NCI-H345 treated with DMSO at 0.1 percent for 48 hours (cell line): Measurements from ENCODE around the gene ABHD3.
"Not testable (repeated sequence)": the region's sequence is repeated elsewhere in the genome, so short reads cannot be mapped to it uniquely, and the experiment has no call there.

ENCODE experiments used
- DNase-seq: peaks from one replicate; lab custom pipeline; 2025; ENCODE audit not compliant: unreplicated experiment; lab: John Stamatoyannopoulos, UW

The ABHD3 gene

DNA sequence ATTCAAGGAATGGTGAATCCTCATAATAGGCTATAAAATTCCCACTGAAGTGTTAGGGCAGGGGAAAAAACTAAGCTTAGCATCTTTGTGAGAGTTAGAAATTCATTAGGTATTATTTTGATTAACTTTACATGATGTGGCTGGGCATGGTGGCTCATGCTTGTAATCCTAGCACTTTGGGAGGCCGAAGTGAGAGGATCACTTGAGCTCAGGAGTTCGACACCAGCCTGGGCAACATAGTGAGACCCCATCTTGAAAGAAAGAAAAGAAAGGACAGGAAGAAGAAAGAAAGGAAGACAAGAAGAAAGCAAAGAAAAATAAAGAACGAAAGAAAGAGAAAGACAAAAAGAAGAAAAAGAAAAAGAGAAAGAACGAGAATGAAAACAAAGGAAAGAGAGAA lies 52.5 kb downstream of the ABHD3 start:
- DNase-seq: no peak

DNA sequence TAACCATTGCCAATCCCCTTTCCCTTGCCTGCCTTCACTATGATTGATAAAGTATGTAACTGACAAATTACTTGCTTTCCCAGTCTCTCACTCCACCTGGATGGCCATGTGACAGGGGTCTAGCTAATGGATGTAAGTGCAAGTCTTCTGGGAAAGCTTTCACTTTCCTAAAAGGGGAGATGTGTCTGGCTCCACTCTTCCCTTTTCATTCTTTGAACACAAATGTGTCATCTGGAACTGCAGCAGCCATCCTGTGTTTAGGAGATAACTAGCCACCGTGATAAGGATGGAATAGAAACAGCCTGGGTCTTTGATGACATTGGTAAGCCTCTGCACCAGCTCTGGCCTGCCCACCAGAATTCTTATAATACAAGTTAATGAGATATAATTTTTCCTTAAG lies 54.3 kb downstream of the ABHD3 start:
- DNase-seq: no peak

DNA sequence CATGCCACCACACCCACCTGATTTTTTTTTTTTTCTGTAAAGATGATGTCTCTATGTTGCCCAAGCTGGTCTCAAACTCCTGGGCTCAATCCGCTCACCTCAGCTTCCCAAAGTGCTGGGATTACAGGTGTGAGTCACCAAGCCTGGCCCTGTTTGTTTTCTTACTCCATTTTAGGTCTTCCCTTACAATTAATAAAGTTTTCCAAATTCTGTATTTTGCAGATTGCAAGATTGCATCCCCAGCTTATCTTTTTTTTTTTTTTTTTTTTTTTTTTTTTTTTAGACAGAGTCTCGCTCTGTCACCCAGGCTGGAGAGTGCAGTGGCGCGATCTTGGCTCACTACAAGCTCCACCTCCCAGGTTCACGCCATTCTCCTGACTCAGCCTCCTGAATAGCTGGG lies 64.2 kb downstream of the ABHD3 start:
- DNase-seq: not testable (repeated sequence)

DNA sequence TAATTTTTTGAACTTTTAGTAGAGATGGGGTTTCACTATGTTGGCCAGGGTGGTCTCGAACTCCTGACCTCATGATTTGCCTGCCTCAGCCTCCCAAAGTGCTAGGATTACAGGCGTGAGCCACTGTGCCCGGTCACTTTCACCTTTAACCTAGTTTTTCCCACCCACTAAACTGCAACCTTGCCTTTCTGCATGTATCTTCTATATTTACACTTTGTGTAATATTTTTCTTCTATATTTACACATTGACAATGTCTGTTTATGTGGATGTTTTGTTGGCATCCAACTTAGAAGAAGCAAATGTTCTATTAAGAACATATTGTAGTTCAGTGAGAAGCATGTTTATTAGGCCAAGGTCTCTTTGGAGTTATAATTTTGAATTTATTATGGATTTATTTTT lies 65.8 kb downstream of the ABHD3 start:
- no peak for DNase-seq

DNA sequence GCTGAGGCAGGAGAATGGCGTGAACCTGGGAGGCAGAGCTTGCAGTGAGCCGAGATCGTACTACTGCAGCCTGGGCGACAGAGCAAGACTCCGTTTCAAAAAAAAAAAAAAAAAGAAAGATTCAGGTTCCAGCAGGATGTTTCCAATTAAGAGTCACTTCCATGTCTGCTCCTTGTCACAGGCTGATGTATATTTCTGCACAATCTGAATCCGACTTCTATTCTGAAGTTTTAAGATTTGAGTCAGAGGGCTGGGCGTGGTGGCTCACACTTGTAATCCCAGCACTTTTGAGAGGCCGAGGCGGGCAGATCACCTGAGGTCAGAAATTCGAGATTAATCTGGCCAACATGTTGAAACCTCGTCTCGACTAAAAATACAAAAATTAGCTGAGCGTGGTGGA lies 67.8 kb downstream of the ABHD3 start:
- no peak for DNase-seq

DNA sequence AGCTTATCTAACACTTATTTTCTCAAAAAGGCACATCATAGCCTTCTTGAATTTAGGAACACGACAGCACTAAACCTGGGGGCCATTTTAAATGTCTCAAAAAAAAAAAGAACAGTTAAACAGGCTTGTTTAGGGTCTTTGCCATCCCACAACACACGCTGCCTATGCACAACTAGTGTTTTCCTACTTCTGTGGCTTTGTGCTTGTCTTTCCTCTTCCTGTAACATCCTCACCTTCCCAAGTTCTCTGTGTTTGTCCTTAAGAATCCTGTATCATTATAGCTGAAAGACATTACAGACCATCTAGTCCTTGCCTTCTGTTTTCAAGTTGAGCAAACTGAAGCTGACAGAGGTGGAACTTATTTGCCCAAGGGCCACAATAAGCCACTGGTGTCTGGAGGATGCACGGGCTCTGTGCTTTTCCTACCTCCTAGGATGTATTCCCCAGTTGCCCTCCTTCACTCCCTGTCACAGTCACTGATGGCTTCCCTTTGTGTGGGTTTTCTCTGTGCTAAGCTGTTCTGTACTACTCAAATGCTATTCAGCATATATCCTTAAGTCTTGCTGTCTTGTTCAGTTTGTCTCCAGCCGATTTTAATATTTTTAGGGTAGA lies 69.9 kb downstream of the ABHD3 start:
- no peak for DNase-seq

DNA sequence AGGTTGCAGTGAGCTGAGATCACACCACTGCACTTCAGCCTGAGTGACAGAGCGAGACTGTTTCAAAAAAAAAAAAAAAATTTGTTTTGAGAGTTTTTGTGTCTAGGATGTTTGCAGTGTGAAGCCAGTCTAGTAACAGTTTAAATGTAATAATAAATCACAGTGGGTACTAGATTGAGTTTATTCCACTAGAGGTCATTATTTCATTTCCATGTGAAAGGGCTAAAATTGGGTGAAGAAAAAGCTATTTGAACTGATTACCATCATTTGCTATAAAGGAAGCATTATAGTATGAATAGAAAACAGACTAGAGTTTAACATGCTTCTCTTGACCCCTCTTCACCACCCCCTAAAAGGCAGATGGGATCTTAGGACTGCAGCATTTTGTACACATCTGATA lies 72.2 kb downstream of the ABHD3 start:
- no peak for DNase-seq

DNA sequence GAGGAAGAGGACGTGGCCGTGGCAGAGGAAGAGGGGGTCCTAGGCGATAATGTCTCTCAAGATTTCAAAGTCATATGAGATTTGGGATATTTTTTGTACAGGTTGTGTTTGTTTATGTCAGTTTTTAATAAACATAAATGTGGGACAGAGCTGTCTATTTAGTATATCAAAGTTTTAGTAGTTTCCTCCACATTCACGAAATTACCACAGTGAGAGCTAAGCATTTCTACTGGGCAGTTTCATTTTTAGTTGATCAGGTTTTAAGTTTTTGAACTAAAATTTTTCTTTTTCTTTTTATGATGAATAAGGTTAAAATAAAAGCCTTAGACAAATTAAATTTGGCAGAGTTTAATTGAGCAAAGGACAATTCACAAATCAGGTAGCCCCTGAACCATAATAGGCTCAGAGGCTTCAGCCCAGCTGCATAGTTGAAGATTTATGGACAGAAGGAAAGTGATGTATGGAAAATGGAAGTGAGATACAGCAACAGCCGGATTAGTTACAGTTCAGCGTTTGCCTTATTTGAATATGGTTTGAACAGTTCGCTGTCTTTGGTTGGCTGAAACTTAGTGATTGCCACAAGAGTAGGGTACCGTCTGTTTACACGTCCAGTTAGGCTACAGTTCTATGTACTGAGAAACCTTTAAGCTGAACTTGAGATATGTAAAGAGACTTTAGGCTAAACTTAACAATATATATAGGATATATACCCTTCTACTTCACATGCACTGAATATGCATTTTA lies 75.3 kb downstream of the ABHD3 start:
- no peak for DNase-seq

DNA sequence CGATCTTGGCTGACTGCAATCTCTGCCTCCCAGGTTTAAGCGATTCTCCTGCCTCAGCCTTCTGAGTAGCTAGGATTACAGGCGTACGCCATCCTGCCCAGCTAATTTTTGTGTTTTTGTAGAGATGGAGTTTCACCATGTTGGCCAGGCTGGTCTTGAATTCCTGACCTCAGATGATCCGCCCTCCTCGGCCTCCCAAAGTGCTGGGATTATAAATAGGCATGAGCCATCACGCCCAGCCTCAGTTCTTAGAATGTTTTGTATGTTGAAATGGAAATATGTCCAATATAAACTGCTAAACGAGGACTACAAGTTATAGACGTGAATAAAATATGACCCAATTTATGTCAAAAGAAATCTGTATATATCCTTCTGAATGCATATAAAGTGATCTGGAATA lies 82.9 kb downstream of the ABHD3 start:
- not testable (repeated sequence) for DNase-seq

DNA sequence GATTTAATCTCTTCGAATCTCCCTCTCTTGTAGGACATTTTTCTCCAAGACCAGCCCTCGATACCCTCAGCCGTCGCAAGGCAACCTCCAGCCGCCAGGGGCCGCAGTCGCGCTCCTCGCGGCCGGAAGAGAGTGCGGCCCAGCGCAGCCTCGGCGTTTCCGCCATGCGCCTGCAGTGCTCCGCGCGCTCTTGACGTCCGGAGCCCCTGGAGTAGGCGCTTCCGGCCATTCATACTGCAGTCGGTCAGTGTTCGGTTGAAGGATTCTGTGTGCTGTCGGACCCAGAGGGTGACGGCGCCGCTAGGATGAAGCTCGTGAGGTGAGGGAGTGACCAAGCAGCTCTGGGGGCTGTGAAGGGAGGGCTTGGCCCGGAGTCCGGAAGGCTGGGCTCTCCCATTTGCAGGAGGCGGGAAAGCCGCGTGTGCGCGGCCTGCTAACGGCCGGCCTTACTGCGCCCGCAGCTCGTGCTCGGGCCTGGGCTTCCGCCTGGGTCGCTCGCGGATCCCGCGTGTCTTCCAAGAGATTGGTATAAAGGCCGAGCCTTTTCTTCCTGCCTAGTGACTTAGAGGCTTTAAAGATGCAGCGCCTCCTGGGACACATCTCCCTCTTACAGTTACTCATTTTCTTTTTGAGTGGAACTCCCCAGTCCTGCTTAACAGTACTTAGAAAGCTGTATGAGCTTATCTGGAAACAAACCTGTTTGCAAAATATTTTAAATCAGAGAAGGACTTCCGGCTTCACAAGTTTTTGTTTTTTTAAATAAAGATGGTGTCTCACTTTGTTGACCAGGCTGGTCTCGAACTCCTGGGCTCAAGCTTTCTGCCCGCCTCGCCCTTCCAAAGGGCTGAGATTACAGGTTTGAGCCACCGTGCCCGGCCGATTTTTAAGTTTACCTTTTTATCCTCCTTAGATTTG lies 92.2 kb downstream of the ABHD3 start, which contains the start of gene SNRPD1:
TSS of gene SNRPD1 (plus strand) at position 190 of the 915 bp plus-strand sequence. CDS start at position 306, 116 bp downstream.
- peak; percentile 78 for DNase-seq

DNA sequence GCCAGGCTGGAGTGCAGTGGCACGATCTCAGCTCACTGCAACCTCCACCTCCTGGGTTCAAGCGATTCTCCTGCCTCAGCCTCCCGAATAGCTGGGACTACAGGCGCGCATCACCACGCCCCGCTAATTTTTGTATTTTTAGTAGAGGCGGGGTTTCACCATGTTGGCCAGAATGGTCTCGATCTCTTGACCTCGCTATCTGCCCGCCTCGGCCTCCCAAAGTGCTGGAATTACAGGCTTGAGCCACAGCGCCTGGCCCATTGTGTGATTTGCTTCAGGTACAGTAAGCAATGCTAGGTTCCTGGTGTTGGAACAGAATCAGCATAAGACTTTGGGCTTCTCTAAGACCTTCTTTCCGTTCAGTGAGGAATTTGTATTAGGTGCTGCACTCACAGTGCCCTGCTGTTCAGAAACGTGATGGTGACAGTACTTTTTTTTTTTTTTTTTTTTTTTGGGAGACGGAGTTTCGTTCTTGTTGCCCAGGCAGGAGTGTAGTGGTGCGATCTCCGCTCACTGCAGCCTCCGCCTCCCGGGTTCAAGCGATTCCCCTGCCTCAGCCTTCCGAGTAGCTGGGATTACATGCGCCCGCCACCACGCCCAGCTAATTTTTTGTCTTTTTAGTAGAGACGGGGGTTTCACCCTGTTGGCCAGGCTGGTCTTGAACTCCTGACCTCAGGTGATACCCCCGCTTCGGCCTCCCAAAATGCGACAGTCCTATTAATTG lies 93.0 kb downstream of the ABHD3 start:
- not testable (repeated sequence) for DNase-seq

DNA sequence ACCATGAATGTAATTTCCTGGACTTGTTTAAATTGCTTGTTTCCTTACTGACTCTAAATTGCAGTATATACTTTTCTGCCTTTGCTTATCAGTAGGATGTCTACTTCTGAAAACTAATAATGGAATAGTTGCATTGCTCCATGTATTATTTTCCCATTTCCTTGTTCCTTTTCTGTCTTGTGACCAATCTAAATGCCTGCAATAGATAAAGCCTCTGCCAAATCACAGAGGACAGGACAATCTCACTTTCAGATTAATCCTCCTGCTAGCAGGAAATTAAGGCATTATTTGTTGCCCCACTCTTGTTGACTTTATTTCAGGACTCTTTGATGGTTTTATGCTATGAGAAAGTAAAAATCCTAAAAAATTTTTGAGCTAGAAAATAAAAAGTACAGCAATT lies 99.4 kb downstream of the ABHD3 start:
- DNase-seq: no peak

DNA sequence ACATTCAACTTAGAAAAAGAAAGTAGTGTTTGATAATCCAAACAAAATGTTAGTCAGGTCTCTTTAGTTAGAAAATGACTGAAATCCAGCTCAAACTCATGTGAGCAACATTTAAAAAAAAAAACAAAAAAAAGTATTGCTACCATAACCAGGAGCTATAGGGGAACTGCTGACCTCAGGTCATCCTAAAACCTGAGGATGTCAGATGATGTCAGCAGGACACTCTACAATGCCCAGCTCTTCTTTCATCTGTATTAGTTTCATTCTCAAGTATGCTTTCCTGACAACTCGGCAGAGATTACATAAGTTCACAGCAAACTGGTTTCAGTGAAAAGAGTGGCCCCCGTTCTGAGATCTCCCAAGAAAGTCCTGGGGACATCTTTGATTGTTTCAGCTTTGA lies 99.9 kb downstream of the ABHD3 start:
- no peak for DNase-seq

DNA sequence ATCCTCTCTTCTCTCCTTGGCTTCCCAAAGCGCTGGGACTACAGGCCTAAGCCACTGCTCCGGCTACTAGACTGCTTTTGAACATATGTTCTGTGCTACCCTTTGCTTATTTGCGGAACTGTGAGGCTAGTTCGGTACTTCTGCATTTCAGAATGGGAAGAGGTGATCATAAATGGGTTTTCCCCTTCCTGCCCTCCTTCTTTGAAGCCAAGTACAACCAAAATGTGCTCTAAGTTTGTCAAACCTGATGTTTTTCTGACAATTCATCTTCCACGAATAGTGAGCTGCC lies 102.3 kb downstream of the ABHD3 start:
- DNase-seq: no peak
